Measurements from ENCODE around the gene ELL2. TPM values are rescaled to one million over a fixed set of nuclear protein-coding genes. Genes with fewer than 3 reads are reported as not detected.

ELL2 gene
- total RNA-seq, 2 experiments from 2014 or later = 11.6 to 15.0 TPM

DNA sequence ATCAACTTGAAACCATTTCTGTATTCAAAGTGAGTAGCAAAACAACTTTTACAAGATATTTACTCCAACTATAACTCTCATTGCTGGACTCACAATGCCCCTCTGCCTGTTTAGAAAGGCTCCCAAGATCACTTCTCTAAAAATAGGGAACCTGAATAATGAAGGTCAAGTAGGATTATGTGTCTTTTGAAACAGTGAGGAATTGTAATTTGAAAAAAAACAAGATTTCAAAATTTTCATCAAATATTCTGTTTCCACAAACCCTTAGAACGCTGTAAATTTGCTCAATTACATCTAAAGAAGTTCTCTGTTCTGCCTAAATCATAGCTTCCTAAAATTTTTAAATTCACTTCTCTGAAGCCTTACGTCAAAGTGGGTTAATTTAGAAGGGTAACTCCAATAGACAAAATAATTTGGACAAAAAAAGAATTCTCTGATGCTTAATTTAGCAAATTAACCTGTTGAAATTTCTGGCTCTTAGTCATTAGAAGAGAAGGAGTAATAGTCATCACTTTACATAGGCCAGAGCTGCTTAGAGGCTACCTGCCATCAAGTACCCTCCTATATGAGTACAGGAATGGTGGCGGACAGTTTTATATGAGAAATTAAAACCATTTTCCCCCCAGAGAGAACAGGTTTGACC is 4.0 kb downstream of the ELL2 start:
- ATAC-seq (ENCODE audit: low read depth) = no peak
- no peak for DNase-seq
- peaks cover 2% of the 10 kb centered on the region for H3K36me3 Mint-ChIP-seq
- peaks cover 34% of the 10 kb centered on the region for H3K4me1 Mint-ChIP-seq
- POLR2A ChIA-PET = no interaction called here
- no peak overlapping the region for H3K27ac Mint-ChIP-seq
- no peak overlapping the region for H3K4me3 Mint-ChIP-seq
- H3K27me3 Mint-ChIP-seq = no peaks in the 10 kb centered on the region
- H3K9me3 Mint-ChIP-seq = no peaks in the 10 kb centered on the region

DNA sequence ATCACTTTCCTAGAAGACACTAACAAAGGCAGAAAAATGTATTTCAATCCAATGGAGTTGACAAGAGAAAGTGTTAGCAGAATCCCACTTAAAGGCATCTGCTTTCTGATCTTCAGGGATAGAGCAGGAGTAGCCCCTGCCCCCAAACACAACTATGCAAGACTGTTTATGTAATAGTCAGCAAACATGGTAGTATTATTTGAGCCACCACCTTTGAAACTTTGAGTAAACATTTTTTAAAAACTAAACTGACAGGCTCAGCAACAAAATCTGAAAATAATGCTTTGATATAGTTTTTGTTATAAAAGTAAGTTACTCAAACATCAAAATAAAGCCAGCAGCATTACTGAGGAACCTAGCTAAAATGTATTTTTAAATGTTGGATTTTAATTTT is 4.8 kb downstream of the ELL2 start:
- Mint-ChIP-seq H3K36me3 (peaks cover 4% of the 10 kb centered on the region), H3K27me3 (no peaks in the 10 kb centered on the region), H3K9me3 (no peaks in the 10 kb centered on the region)

DNA sequence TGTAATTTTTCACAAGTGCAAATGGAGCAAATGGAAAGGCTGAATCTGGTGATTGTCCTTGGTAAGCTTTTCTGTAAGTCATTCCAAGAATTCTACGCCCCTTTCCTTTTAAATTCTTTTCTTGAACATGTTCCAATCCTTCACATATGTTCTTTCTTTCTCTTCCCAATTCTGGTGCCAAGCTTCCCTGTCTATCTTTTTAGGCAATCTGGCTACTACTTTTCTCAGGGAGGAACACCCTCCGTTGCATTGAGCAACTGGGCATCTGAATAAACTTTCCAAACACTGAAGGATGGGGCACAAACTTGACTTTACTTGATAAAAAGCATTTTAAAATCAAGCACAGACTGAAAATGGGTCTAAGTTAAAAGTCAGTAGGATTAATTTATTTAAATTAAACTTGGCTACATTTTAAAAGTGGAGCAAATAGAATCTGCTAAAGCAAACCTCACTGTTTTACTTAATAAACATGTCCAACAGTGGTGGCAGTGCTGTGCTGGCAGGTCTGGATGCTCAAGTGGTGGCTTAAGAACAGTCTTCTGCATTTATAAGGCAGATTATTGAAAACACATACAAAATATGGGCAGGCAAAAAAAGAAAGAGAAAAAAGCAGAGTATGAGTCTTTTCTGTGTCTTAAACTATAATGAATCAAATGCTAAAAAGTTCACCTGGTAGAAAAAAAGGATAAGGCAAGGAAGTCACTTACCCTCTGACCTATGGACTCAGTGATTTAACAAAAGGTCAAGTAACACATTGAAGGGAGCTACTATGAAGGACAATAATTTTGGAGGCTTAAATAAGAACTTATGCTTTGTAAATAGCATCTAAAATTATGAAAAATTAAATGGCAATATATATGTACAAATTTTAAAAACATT is 5.4 kb downstream of the ELL2 start:
- Mint-ChIP-seq H3K4me1 (peaks cover 25% of the 10 kb centered on the region), H3K4me3 (no peak overlapping the region), H3K36me3 (peaks cover 8% of the 10 kb centered on the region), H3K9me3 (no peaks in the 10 kb centered on the region), H3K27ac (no peak overlapping the region), H3K27me3 (no peaks in the 10 kb centered on the region)
- no peak for DNase-seq
- POLR2A ChIA-PET = no interaction called here
- no peak for ATAC-seq (ENCODE audit: low read depth)

More for the DNA sequence above, 4.8 kb downstream of the ELL2 start:
- POLR2A ChIA-PET = no interaction called here
- H3K27ac Mint-ChIP-seq = no peak overlapping the region
- ATAC-seq (ENCODE audit: low read depth) (no peak), DNase-seq (no peak)
- H3K4me3 Mint-ChIP-seq = no peak overlapping the region
- peaks cover 27% of the 10 kb centered on the region for H3K4me1 Mint-ChIP-seq

DNA sequence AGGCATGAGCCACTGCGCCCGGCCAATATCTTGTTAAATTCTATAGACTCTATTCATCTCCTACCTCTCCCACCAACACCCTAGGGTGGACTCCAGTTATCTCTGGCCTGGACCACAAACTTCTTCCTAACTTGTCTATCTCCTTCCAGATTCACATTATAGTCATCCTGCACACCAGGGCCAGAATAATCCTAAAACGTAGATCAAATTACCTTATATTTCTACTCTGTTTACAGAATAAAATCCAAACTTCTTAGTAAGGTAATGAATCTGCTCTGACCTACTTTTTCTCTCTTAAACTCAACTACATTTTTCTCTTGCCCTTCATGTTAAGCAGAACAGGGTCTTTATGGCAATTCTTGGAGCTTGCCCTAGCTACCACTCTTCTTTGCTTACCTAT is 6.9 kb downstream of the ELL2 start:
- DNase-seq = no peak
- Mint-ChIP-seq H3K27me3 (no peaks in the 10 kb centered on the region), H3K4me3 (no peak overlapping the region), H3K27ac (no peak overlapping the region), H3K36me3 (peaks cover 8% of the 10 kb centered on the region), H3K4me1 (peaks cover 20% of the 10 kb centered on the region), H3K9me3 (no peaks in the 10 kb centered on the region)
- POLR2A ChIA-PET = no interaction called here
- ATAC-seq (ENCODE audit: low read depth) = no peak

DNA sequence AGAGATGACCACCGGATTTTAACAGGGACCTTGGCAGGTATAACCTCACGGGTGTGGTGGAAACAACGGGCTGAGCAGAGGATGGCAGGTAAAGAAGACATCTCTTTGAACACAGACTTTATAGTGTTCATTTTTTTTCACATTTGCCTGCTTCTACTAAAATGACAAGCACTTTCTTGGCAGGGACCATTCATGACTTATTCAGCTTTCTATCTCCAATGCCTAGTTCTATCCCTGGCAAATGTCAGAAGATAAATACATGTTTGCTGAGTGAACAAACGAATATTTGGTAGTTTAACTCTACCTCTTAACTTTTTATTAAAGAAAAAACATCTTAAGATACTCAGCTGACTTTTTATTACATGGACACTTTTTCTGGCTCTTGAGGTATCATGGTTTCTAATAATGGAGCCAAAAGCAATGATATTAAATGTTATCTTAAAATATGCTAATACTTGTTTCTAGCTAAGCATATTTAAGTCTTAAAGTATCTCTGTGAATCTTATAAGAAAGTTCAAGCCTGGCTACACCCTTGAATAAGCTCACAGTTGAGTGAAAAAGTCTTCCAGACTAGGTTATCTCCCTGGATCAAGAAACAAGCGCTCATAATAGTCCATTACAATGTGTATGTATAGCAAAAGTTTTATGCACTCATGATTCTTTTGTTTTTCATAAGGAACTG is 8.5 kb downstream of the ELL2 start:
- H3K9me3 Mint-ChIP-seq = no peaks in the 10 kb centered on the region
- H3K4me3 Mint-ChIP-seq = no peak overlapping the region
- no peak overlapping the region for H3K27ac Mint-ChIP-seq
- no peak for ATAC-seq (ENCODE audit: low read depth)
- peaks cover 15% of the 10 kb centered on the region for H3K4me1 Mint-ChIP-seq
- DNase-seq = no peak
- no peaks in the 10 kb centered on the region for H3K27me3 Mint-ChIP-seq
- H3K36me3 Mint-ChIP-seq = peaks cover 6% of the 10 kb centered on the region
- POLR2A ChIA-PET = no interaction called here

DNA sequence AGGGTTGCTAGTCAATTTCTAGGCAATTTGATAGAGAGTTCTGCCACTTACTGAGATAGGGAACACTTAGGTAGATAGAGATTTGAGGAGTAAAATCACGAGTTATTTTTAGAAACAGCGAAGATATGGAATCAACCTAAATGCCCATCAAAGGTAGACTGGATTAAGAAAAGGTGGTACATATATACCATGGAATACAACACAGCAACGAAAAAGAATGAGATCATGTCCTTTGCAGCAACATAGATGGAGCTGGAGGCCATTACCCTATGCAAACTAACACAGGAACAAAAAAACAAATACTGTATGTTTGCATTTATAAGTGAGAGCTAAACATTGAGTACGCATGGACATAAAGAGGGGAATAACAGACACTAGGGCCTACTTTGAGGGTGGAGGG is 9.7 kb downstream of the ELL2 start:
- ATAC-seq (ENCODE audit: low read depth) (no peak), DNase-seq (no peak)
- POLR2A ChIA-PET = no interaction called here
- H3K27ac Mint-ChIP-seq = no peak overlapping the region
- no peaks in the 10 kb centered on the region for H3K27me3 Mint-ChIP-seq
- no peak overlapping the region for H3K4me3 Mint-ChIP-seq
- peaks cover 10% of the 10 kb centered on the region for H3K36me3 Mint-ChIP-seq
- no peaks in the 10 kb centered on the region for H3K9me3 Mint-ChIP-seq
- peaks cover 13% of the 10 kb centered on the region for H3K4me1 Mint-ChIP-seq

DNA sequence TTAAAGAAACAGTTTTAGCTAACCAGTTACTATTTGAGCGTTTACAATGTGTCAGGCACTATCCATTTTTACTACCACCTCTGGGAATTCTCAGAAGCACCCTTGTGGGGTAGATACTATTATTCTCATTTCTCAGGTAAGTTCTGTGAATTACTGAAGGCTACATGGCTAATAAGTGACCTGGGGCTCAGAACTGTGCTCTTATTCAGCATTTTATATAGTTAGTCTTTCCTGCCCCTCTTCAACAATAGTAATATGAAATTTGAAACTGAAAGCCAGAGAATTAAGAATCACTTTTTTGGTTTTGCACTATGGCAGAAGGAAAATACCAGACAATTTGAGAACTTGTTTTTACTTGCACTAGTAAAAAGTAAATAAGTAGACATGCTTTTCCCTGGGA is 11.8 kb downstream of the ELL2 start:
- peaks cover 6% of the 10 kb centered on the region for H3K9me3 Mint-ChIP-seq
- H3K4me3 Mint-ChIP-seq = peak overlapping the region; percentile 6
- peaks cover 17% of the 10 kb centered on the region for H3K4me1 Mint-ChIP-seq
- no peak overlapping the region for H3K27ac Mint-ChIP-seq
- POLR2A ChIA-PET = no interaction called here
- H3K36me3 Mint-ChIP-seq = peaks cover 21% of the 10 kb centered on the region
- H3K27me3 Mint-ChIP-seq = no peaks in the 10 kb centered on the region
- no peak for DNase-seq
- ATAC-seq (ENCODE audit: low read depth) = peak; percentile 18

DNA sequence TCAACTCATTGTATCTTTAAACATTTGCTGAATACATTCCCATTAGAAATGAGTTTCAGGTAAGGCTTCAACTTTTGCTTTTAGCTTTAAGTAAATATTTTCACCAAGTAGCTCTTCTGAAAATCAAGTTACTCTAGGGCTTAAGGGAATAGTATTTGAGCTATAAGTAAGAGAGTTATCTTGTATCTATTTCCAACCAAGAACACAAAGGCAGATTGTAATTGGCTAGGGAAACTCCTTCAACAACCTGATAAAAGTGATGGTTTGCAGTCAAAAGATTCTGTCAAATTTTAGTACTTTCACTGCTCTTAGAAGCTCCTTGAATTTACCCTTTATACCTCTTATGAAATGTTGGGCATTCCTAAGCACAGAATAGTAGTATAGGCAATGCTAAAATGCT is 13.0 kb downstream of the ELL2 start:
- Mint-ChIP-seq H3K4me1 (peaks cover 20% of the 10 kb centered on the region), H3K9me3 (peaks cover 6% of the 10 kb centered on the region), H3K36me3 (peaks cover 23% of the 10 kb centered on the region), H3K27me3 (no peaks in the 10 kb centered on the region), H3K4me3 (no peak overlapping the region), H3K27ac (no peak overlapping the region)
- no peak for DNase-seq
- no peak for ATAC-seq (ENCODE audit: low read depth)
- POLR2A ChIA-PET = no interaction called here

DNA sequence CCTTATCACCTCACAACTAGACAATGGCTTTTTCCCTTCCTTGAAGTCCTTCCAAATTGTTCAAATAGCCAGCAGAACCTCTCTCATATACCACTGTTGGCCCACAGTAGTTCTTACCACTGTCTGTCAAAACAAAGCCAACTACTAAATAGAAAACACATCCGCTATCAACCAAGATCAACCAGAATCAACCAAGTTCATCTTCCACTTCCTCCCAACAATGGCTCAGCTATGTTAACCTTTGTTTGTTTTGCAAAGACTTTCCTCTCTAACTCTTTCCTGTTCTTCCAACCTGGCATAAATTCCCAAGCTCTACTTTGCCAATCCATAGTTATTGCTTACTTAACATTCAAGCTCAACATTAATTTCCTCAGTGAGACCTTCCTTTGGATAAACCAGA is 15.2 kb downstream of the ELL2 start:
- ATAC-seq (ENCODE audit: low read depth) (no peak), DNase-seq (no peak)
- peaks cover 17% of the 10 kb centered on the region for H3K36me3 Mint-ChIP-seq
- H3K4me3 Mint-ChIP-seq = no peak overlapping the region
- POLR2A ChIA-PET = interaction anchor here (0.6 kb wide), 1 partner anchor 477 kb away, joined by 3 read pairs; no protein-coding TSS in a partner anchor
- no peak overlapping the region for H3K27ac Mint-ChIP-seq
- H3K4me1 Mint-ChIP-seq = peaks cover 20% of the 10 kb centered on the region
- H3K27me3 Mint-ChIP-seq = no peaks in the 10 kb centered on the region
- peaks cover 6% of the 10 kb centered on the region for H3K9me3 Mint-ChIP-seq

DNA sequence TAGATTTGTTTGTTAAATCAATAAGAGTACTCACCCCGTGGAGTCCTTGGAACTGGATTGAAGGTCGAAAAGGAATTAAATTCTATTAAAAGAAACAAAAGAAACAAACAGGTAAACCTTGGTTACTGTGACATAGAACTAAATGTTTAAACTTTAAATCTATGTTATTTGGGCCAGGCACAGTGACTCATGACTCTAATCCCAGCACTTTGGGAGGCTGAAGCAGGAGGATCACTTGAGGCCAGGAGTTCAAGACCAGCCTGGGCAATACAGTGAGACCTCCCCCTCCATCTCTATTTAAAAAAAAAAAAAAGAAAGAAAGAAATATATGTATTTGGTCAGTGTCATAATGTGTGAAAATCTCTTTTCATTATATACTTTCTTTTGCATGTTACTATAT is 18.7 kb downstream of the ELL2 start:
- H3K4me3 Mint-ChIP-seq = no peak overlapping the region
- DNase-seq (no peak), ATAC-seq (ENCODE audit: low read depth) (no peak)
- peaks cover 17% of the 10 kb centered on the region for H3K36me3 Mint-ChIP-seq
- H3K9me3 Mint-ChIP-seq = peaks cover 6% of the 10 kb centered on the region
- POLR2A ChIA-PET = no interaction called here
- H3K4me1 Mint-ChIP-seq = peaks cover 9% of the 10 kb centered on the region
- no peak overlapping the region for H3K27ac Mint-ChIP-seq
- H3K27me3 Mint-ChIP-seq = peaks cover 1% of the 10 kb centered on the region

DNA sequence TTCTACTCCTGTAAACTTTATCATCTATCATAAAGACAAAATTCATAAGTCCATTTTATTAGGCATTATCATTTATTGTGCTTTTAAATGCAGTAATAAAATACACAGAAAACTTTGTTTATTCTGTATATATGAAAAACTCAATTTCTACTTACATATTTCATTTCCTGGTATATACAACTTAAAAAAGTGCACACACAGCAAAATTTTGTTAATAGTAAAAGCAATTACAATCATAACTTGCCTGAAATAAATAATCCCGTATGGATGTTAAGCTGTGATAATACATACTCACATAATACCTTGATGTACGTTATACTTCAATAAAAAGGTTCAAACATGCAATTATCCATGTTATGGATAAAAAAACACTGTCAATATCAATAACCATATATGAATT is 19.2 kb downstream of the ELL2 start:
- peaks cover 6% of the 10 kb centered on the region for H3K9me3 Mint-ChIP-seq
- POLR2A ChIA-PET = no interaction called here
- peaks cover 16% of the 10 kb centered on the region for H3K36me3 Mint-ChIP-seq
- no peak overlapping the region for H3K4me3 Mint-ChIP-seq
- H3K4me1 Mint-ChIP-seq = peaks cover 9% of the 10 kb centered on the region
- peaks cover 1% of the 10 kb centered on the region for H3K27me3 Mint-ChIP-seq
- no peak for ATAC-seq (ENCODE audit: low read depth)
- no peak overlapping the region for H3K27ac Mint-ChIP-seq
- DNase-seq = no peak

DNA sequence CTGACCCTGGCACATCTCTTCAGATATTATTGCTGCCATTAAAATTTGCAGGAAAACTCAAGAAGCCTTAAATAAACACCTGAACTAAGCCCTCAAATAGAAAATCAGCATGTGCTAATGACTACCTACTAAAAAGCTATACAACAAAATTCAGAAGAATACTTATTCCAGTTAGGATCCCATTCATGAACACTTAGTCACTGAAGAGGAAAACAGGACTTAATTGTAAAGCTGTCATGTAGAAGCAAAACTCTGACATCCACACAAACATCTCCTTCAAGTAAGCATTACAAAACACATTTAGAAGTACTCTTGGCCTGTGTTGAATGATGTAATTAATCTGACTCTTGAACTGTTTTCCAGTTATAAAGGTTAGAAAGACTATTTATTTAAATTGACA is 19.9 kb downstream of the ELL2 start:
- Mint-ChIP-seq H3K4me1 (peaks cover 9% of the 10 kb centered on the region), H3K27ac (no peak overlapping the region), H3K9me3 (peaks cover 6% of the 10 kb centered on the region), H3K4me3 (no peak overlapping the region), H3K27me3 (peaks cover 1% of the 10 kb centered on the region), H3K36me3 (peaks cover 13% of the 10 kb centered on the region)
- POLR2A ChIA-PET = no interaction called here
- no peak for ATAC-seq (ENCODE audit: low read depth)
- no peak for DNase-seq

DNA sequence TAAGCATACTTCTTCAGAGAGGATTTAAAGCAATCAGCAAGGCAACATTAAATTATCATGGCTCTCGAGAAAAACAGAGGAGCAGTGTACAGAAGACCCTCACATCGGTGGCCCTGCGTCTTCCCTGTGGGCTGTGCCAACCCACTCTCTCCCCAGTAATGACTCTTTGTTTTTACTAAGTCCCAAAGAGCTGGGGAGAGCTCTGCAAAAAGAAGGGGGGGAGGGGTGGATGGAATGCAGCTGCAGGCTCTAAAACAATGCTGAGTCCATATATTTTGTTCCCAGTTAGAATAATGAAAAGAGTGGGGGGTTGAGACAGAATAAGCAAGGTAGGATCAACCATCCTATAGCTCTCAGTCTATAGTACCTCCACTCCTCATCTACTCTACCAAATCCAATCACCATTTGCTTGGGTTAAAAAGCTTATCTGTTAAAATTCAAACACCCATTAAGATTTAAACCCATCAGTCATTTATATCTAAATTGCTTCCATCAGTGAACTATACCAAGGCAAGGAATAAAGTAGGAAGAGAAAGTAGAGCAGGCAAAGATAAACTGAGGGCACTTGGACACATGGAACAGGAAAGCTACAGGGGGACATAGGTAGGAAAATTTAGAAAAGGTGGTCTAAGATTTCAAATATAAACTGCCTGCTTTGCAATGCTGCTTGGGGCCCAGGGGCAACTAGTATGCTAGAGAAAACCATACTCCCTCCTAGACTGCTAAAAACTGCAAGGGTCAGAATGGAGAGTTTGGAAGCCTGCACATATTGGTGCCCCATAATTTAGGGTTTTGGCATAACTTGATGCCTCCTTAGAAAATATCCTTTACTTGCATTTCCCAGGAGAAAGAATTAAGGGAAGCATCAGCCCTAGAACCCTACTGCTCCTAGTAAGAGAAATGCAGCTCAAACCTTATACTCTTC is 20.6 kb downstream of the ELL2 start:
- Mint-ChIP-seq H3K27me3 (peaks cover 1% of the 10 kb centered on the region), H3K27ac (no peak overlapping the region), H3K4me1 (peaks cover 4% of the 10 kb centered on the region), H3K4me3 (no peak overlapping the region), H3K36me3 (peaks cover 9% of the 10 kb centered on the region), H3K9me3 (peaks cover under 1% of the 10 kb centered on the region)
- no peak for DNase-seq
- ATAC-seq (ENCODE audit: low read depth) = no peak
- POLR2A ChIA-PET = no interaction called here
